Fibroblast of skin of left quadriceps (primary cell): ENCODE results near the gene CIB4.
"Not testable (repeated sequence)": the region's sequence is repeated elsewhere in the genome, so short reads cannot be mapped to it uniquely, and the experiment has no call there.

Source experiments
- DNase-seq, 2 experiments: peaks; one replicate each; pipeline ENCODE4 v3.0.0-alpha.2; 2013; ENCODE audit warnings: low read depth in 2 of 2

The CIB4 gene

GRCh38 chr2:26666671-26667070 is 25.5 kb upstream of the CIB4 start:
- DNase-seq = no peak

- DNase-seq = not testable (repeated sequence)
These were observed 24.1 kb upstream of the CIB4 start for GRCh38 chr2:26665296-26665695.

- no peak for DNase-seq
These were observed 19.3 kb upstream of the CIB4 start for GRCh38 chr2:26660363-26660962.

- no peak for DNase-seq
These were observed 17.7 kb upstream of the CIB4 start for GRCh38 chr2:26658691-26659346.

GRCh38 chr2:26657265-26657664 is 16.1 kb upstream of the CIB4 start:
- DNase-seq = no peak

GRCh38 chr2:26655611-26656195 is 14.5 kb upstream of the CIB4 start:
- DNase-seq = no peak

- not testable (repeated sequence) for DNase-seq
These were observed 14.0 kb upstream of the CIB4 start for GRCh38 chr2:26655120-26655519.

- no peak for DNase-seq
These were observed 12.8 kb upstream of the CIB4 start for GRCh38 chr2:26654061-26654340.

GRCh38 chr2:26653207-26654060 is 12.3 kb upstream of the CIB4 start:
- no peak for DNase-seq

- peak; percentile 6 to 7 for DNase-seq
These were observed 11.3 kb upstream of the CIB4 start for GRCh38 chr2:26652361-26653041.

- DNase-seq = no peak
These were observed 10.6 kb upstream of the CIB4 start for GRCh38 chr2:26651799-26652198.

GRCh38 chr2:26651470-26651771 is 10.3 kb upstream of the CIB4 start:
- no peak for DNase-seq

- DNase-seq = no peak
These were observed 9.7 kb upstream of the CIB4 start for GRCh38 chr2:26650713-26651469.

GRCh38 chr2:26649992-26650712 is 9.0 kb upstream of the CIB4 start:
- no peak for DNase-seq

- no peak for DNase-seq
These were observed 8.2 kb upstream of the CIB4 start for GRCh38 chr2:26649322-26649721.

- DNase-seq = no peak
These were observed 7.3 kb upstream of the CIB4 start for GRCh38 chr2:26648516-26648915.

- no peak for DNase-seq
These were observed 6.8 kb upstream of the CIB4 start for GRCh38 chr2:26647981-26648380.

GRCh38 chr2:26646986-26647672 is 6.0 kb upstream of the CIB4 start:
- DNase-seq = no peak

GRCh38 chr2:26645762-26646161 is 4.6 kb upstream of the CIB4 start:
- DNase-seq = no peak

- DNase-seq = no peak
These were observed 3.1 kb upstream of the CIB4 start for GRCh38 chr2:26644188-26644835.
